Ovary (tissue), 3 donors: ENCODE measurements around the gene HSD3B7.

Experiments
- CTCF ChIP-seq, 3 donors: fragments of 450-650 bp in 2 of 3; fragments of 200-600 bp in 1 of 3; IDR thresholded peaks; one replicate each; pipeline versions ENCODE4 v1.5.1 to v1.8.0; 2016 to 2022; ENCODE audit warnings: antibody characterized with exemption in 3 of 3, mild to moderate bottlenecking in 1 of 3
- EP300 ChIP-seq: sonication (generic); formaldehyde crosslinking; IDR thresholded peaks from one replicate; pipeline ENCODE4 v1.6.1; 2017; ENCODE audit warnings: antibody characterized with exemption
- POLR2A ChIP-seq: fragments of 450-650 bp; IDR thresholded peaks from one replicate; pipeline ENCODE4 v1.6.1; 2017; ENCODE audit warnings: antibody characterized with exemption, mild to moderate bottlenecking, moderate library complexity
- donor health status: DM: no; HTN: no; CAD: no.

GRCh38 chr16:30944352-30944751, 40.7 kb upstream of the HSD3B7 start:
- TF ChIP-seq CTCF (IDR thresholded peaks at IDR 0.05) (no peak), POLR2A (no peak), EP300 (no peak)
